ES-I3 (cell line): ENCODE measurements around the gene BAIAP3.
A peak's percentile ranks its signal among the peaks of the same experiment; 100 is the strongest.

ENCODE experiments used
- H3K36me3 ChIP-seq: 2 replicates; pipeline ENCODE4 v1.6.1; 2013; ENCODE audit warnings: mild to moderate bottlenecking, low read length, control low read depth, moderate library complexity; ENCODE audit not compliant: insufficient read depth
- H3K4me1 ChIP-seq: 2 replicates; pipeline ENCODE4 v1.6.1; 2013; ENCODE audit warnings: mild to moderate bottlenecking, control low read depth, low read length; ENCODE audit not compliant: insufficient read depth
- H3K9ac ChIP-seq: 2 replicates; pipeline ENCODE4 v1.6.1; 2013; ENCODE audit warnings: low read depth, mild to moderate bottlenecking, low read length, moderate library complexity
- H3K9me3 ChIP-seq: 2 replicates; pipeline ENCODE4 v1.6.1; 2013; ENCODE audit warnings: mild to moderate bottlenecking, low read length, moderate library complexity; ENCODE audit not compliant: control insufficient read depth, insufficient read depth

Gene BAIAP3

DNA sequence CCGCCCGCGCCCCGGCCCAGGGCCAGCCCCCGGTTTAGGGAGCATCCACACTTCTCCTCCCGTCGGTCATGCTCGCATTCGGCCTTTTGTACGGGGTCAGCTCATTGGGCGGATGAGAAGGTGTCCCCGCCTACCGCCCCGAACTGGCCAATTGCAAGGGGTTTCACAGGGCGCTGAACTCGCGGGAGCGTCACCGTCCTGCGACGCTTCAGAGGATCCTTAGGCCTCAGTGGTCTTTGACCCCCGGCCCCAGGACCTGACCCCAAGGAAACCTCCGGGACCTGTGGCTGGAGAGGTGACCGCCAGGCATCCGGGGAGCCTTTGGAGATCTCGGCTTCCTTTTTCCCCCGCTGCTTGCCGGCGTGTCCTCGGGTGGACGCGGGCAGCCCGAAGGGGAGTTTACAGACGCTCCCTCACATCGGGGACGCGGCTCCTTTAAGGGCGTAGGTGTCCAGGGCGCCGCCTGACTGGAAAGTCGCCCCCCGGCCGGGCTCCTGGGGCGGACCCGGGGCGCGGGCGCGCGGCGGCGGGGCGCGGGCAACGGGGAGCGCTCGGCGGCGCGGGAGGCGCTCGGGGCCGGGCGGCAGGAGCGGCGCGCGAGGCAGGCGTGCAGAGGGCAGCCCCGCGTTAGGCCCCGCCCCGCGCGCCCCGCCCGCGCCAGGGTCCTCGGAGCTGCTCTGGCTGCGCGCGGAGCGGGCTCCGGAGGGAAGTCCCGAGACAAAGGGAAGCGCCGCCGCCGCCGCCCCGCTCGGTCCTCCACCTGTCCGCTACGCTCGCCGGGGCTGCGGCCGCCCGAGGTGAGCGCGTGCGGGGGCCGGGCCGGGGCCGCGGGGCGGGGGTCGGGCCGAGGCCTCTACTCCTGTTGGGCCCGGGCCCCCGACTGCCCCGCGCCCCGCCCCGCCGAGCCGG lies 24.2 kb upstream of the BAIAP3 start, which contains the start of gene UBE2I:
Gene UBE2I (plus strand): TSS at position 660 of the 909 bp plus-strand sequence. CDS start 4,395 bp downstream, outside the sequence.
- Histone ChIP-seq H3K9me3 (no peaks in the 10 kb centered on the region), H3K9ac (peak within 1 kb of the TSS; percentile 90), H3K4me1 (peaks cover 5% of the 10 kb centered on the region; the same call in 1 of the 2 replicates), H3K36me3 (peaks cover 4% of the 10 kb centered on the region; the same call in 1 of the 2 replicates)

DNA sequence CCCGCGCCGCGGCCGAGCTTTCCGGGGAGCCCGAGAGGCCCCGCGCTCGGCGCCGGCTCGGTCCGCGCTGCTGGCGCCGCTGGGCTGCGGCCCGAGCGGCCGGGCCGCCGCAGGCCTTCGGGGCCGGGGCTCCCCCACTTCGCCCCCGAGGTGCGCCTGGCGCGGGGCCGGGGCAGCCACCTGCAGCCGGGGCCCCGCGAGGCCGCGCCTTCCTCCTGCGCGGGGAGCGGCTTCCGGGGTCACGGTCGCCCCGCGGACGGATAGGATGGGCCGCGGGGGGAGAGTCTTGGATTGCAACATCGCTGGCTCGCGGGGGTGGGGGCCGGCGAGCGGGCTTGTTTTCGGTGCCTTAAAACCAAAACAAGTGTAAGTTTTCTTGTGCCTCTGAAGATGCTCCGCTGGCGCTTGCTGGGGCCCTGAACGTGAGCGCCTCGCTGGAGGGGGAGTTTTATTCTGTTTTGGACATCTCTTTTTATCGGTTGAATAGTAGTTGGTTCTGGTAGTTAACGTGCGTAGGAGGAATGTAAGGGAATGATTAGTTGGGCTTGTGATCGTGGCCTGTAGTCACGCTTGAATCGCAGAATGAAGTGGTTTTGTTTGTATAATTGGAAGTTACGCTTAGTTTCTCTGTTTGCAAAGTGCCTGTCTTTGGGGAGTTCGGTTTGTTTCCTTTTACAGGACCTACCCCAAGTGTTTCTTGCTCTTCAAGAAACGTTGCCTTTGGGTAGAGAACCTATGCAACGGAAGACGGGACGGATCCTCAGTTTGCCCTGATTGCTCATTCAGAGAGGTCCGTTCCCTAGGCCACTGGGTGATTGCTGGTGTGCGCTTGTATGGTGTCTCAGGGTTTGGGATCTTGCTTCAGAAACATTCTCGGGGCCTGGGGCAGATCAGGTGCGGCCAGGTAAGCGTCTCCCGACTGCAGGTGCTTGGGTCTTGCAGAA lies 23.3 kb upstream of the BAIAP3 start:
- Histone ChIP-seq H3K36me3 (peaks cover 5% of the 10 kb centered on the region; the same call in 1 of the 2 replicates), H3K9me3 (no peaks in the 10 kb centered on the region), H3K4me1 (peaks cover 5% of the 10 kb centered on the region; the same call in 1 of the 2 replicates), H3K9ac (peak overlapping the region; percentile 90)

DNA sequence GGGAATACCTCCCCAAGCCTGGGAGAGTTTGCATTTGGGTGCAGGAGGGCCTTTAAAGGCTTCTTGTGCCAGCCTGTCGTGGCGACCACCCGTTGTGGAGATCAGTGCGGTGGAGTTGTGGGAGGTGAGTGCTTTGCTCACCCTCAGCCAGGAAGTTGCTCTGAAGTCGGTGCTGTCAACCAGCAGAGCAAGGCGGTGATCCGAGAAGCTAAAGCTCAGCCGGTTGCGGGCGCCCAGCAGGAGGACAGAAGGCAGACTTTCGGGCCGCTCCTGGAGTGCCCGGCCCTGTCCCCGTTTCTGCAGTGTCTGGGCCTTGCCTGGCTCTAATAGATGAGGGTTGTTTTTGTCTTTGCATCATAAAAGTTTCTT lies 22.6 kb upstream of the BAIAP3 start:
- H3K36me3 ChIP-seq, result peaks cover 9% of the 10 kb centered on the region

DNA sequence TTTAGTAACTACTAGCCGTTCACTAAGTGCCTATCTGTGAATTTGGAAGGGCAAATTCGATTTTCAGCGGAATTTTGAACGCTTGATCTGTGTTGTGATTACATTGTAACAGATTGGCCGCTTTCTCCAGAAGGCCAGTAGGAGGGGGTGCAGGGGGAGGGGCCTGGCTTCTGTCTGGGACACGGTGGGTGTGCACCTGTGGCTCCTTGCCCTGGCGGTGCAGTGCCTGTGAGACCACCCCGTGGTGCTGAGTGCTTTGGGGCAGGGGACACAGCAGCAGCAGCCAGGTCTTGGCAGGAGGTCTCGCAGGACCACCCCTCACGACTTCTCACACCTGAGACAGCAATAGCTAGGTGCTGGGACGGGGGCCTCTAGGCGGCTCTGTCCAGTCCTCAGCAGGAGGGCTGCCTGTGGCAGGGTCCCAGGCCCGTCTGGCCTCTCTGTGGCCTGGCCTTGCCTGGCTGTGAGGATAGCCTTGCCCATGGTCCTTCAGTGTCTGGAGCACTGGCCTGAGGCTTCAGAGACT lies 22.2 kb upstream of the BAIAP3 start:
- Histone ChIP-seq H3K9ac (peak overlapping the region; percentile 90; the same call in 1 of the 2 replicates), H3K4me1 (peaks cover 5% of the 10 kb centered on the region; the same call in 1 of the 2 replicates), H3K9me3 (no peaks in the 10 kb centered on the region), H3K36me3 (peaks cover 13% of the 10 kb centered on the region)

More for the DNA sequence above, 22.6 kb upstream of the BAIAP3 start:
- Histone ChIP-seq H3K9me3 (no peaks in the 10 kb centered on the region), H3K9ac (peak overlapping the region; percentile 90; the same call in 1 of the 2 replicates), H3K4me1 (peaks cover 5% of the 10 kb centered on the region; the same call in 1 of the 2 replicates)

DNA sequence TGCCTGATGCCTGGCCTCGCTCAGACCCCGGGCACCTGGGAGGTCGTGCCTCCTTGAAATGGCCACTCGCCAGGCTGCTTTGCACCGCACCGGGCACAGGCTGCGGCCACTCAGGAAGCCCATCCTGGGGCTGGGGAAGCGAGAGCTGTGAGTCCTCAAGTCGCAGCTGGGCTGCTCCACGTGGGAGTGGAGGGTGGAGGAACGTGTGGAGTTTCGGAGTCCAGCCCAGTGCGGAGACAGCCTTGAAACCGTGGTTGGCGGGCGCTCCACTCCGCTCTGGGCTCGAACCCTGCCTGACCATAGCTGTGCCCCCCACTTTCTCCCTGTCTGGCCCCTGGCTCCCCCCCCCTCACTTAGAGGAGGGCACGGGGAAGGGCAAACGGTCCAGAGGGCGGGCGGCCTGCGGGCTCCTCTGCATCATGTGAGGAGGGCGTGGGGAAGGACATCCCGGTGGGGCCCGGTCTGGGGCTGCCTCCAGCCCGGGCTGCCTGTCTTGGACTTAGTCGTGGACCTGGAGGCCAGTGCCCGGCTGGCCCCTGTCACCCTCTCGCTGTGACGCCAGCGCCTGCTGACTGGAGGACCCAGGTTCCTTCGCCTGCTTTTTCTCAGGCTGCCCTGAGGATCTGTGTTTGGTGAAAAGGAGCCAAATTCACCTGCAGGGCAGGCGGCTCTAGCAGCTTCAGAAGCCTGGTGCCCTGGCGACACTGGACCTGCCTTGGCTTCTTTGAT lies 21.5 kb upstream of the BAIAP3 start:
- peaks cover 5% of the 10 kb centered on the region; the same call in 1 of the 2 replicates for H3K4me1 ChIP-seq
- no peaks in the 10 kb centered on the region for H3K9me3 ChIP-seq
- H3K9ac ChIP-seq, result no peak overlapping the region; the same call in 1 of the 2 replicates
- peaks cover 19% of the 10 kb centered on the region for H3K36me3 ChIP-seq

DNA sequence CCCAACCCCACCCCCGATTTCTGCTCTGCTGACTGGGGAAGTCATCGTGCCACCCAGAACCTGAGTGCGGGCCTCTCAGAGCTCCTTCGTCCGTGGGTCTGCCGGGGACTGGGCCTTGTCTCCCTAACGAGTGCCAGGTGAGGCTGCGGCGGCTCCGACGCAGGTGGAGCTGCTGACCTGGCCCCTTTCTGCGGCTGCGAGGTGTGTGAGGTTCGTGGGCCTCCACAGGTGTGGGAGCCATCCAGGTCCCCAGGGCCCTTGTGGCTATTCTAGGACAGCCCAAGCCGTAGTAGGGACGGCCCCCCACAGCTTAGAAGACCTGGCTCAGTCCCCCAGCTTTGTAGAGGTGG lies 21.0 kb upstream of the BAIAP3 start:
- peaks cover 5% of the 10 kb centered on the region; the same call in 1 of the 2 replicates for H3K4me1 ChIP-seq
- peaks cover 21% of the 10 kb centered on the region for H3K36me3 ChIP-seq
- H3K9me3 ChIP-seq, result no peaks in the 10 kb centered on the region
- H3K9ac ChIP-seq, result no peak overlapping the region

DNA sequence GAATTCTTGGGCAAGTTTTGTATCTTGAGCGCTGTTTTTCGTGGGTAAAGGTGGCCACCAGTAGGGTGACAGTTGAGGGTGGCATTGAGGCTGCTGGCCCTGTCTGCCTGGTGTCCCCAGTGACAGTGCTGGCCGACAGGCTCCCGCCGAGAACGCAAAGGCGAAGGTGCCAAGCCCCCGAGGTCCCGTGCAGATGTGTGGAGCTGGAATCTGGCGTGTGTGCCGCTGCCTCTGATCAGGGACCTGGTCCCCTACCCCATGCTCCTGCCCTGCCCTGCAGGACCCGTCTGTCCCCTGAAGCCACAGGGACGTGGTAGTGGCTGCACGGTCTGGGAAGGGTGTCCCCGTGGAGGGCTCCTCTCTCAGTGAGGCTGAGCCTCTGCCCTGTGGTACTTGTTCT lies 20.5 kb upstream of the BAIAP3 start:
- H3K36me3 ChIP-seq, result peaks cover 21% of the 10 kb centered on the region
- no peak overlapping the region for H3K9ac ChIP-seq
- peaks cover 5% of the 10 kb centered on the region; the same call in 1 of the 2 replicates for H3K4me1 ChIP-seq

DNA sequence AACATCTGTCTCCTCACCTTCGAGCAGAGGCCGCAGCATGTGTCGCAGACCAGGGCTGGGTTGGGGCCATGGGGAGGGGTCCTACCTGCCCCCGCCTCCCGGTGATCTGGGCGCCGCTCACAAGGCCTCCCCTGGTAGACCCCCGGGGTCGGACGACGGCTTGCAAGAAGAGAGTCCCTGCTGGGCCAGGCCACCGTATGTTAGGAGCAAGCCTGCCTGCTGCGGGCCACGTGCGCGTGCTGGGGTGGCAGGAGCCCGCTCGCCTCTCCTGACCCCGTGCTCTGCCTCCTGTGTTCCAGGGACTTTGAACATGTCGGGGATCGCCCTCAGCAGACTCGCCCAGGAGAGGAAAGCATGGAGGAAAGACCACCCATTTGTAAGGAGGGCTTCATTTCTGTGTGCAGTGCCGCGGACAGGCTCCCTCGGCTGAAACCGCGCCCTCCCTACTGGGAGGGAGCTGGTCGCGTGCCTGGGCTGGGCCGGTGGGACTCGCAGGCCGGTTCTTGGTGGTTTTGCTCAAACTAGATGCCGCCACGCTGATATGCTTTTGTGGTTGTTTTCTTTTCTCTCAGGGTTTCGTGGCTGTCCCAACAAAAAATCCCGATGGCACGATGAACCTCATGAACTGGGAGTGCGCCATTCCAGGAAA lies 19.6 kb upstream of the BAIAP3 start:
- H3K36me3 ChIP-seq, result peaks cover 30% of the 10 kb centered on the region
- no peaks in the 10 kb centered on the region for H3K9me3 ChIP-seq
- H3K9ac ChIP-seq, result no peak overlapping the region
- H3K4me1 ChIP-seq, result peaks cover 5% of the 10 kb centered on the region; the same call in 1 of the 2 replicates

More for the DNA sequence above, 20.5 kb upstream of the BAIAP3 start:
- H3K9me3 ChIP-seq, result no peaks in the 10 kb centered on the region

DNA sequence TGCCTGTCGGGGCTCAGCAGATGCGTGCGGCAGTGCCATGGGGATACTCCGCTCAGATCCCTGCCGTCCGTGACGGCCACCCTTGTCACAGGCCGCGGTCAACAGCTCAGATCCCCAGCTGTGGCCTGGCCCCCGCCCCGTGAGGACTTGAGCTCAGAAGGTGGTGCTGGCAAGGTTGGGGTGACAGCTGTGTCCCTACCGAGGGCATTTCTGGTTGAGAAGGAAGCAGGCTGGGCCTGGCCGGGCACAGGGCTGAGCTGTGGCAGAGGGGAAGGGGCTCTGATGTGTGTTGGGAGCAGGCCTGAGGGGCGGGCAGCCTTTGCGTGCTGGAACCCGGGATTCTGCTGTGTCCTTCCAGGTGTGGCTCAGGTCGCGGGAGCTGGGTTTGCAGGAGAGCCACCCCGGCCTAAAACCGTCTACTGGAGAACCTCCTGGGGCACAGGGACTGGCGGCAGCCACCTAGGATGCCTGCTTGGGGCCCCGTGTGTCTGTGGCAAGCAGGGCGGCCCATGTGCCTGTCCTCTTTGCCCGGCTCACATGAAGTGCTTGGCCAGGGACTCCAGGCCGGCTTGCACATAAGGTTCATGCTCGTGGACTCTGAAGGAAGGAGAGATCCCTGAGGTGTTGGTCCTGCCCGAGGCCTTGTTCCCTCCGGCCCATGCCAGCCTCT lies 18.9 kb upstream of the BAIAP3 start:
- Histone ChIP-seq H3K9me3 (no peaks in the 10 kb centered on the region), H3K4me1 (peaks cover 5% of the 10 kb centered on the region; the same call in 1 of the 2 replicates), H3K9ac (no peak overlapping the region), H3K36me3 (peaks cover 37% of the 10 kb centered on the region)

DNA sequence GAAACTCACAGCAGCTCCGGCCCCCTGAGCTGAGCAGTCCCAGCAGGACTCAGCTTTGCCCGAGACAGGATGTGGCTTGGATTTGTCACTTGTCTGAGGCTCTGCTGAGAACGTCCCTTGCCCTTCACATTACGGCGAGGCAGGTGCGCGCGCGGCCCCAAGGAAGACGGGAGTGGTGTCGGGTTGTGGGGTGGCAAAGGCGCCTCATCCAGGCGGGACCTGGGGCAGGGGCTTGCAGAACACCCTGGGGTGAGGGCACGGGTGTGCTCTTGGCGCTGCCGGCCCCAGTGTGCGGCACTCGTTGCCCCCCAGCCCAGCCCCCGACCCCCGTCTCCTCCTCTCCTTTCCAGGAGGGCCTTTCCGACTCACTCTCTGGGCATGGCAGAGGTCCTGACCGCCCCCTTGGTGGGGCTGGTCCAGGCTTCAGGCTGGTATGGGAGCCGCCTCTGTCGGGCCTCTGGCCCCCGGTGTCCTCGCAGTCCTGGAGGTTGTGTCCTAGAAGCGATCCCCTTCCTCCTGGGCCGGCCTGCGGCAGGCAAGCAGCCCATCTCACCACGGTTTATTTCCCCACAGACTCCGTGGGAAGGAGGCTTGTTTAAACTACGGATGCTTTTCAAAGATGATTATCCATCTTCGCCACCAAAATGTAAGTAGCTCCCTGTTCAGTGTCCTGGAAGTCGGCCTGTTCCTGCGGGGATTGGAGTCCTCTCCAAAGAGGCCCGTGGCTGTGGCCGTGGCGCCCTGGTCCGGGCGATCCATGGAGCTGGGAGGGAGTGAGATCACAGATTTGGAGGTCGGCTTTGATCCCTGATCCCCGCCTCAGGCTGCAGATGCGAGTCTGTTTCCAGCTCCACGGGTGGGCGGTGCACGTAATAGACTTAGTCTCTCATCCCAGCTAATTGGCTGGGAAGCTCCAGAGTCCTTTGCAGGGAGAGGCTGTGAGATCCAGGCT lies 18.1 kb upstream of the BAIAP3 start:
- Histone ChIP-seq H3K9me3 (no peaks in the 10 kb centered on the region), H3K4me1 (peaks cover 5% of the 10 kb centered on the region; the same call in 1 of the 2 replicates), H3K9ac (no peak overlapping the region), H3K36me3 (peaks cover 45% of the 10 kb centered on the region)

DNA sequence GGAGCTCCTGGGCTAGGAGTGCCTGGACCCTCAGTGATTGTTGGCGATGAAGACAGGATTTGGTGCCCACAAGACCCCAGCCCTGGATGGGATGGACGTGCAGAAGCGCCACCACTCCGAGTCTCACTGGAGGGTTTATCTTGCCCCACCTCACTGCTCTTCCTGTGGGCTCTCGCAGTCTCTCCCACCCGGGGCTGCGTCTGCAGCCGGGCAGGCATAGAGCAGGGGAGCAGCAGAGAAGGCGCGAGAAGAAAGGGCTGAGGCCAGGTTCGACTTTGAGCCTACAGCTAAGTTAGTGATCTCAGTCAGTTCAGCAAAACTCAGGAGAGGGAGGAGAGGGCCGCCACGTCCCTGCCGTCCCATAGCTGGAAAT lies 17.4 kb upstream of the BAIAP3 start:
- Histone ChIP-seq H3K4me1 (peaks cover 5% of the 10 kb centered on the region; the same call in 1 of the 2 replicates), H3K9me3 (no peaks in the 10 kb centered on the region), H3K9ac (no peak overlapping the region), H3K36me3 (peaks cover 49% of the 10 kb centered on the region)
